Activated naive CD4-positive, alpha-beta T cell treated with Interleukin-2 at 50 U/mL for 16 hours (primary cell): ENCODE data around the gene CFAP73.
"Not testable (repeated sequence)": the region's sequence is repeated elsewhere in the genome, so short reads cannot be mapped to it uniquely, and the experiment has no call there.

Source experiments
- DNase-seq: peaks from one replicate; pipeline ENCODE4 v3.0.0-alpha.2; 2020

The CFAP73 gene

DNA sequence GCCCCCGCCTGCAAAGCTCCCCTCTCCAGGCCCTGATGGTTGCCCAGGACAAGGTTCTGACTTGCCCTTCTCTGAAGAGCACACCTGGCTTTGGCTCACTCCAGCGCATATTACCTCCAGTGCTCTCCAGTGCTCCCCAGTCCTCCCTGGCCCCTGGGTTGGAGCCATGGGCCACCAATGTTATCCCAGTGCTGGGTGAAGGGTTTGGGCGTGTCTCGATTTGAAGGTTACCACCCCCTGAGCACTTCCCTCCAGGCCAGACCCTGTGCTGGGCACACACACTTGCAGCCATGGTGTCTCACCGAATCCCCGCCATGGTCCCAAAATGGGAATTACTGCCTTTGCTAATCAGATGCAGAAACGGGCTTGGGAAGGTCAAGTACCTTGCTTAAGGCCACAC lies 47.1 kb downstream of the CFAP73 start:
- no peak for DNase-seq

DNA sequence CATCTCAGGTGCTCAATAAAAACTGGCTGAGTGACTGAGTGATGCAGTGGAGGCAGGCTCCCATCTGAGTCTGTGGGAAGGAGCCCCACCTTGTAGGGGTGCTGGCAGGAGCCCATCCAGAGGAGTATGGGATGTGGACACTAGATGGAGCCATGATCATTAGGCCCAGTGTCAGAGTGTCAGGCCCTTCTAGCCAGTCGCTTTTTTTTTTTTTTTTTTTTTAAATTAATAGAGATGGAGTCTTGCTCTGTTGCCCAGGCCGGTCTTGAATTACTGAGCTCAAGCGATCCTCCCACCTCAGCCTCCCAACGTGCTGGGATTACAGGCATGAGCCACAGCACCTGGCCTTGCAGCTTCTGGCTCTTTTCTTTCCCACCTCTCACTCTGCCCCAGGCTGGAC lies 47.5 kb downstream of the CFAP73 start:
- peak; percentile 49 for DNase-seq

DNA sequence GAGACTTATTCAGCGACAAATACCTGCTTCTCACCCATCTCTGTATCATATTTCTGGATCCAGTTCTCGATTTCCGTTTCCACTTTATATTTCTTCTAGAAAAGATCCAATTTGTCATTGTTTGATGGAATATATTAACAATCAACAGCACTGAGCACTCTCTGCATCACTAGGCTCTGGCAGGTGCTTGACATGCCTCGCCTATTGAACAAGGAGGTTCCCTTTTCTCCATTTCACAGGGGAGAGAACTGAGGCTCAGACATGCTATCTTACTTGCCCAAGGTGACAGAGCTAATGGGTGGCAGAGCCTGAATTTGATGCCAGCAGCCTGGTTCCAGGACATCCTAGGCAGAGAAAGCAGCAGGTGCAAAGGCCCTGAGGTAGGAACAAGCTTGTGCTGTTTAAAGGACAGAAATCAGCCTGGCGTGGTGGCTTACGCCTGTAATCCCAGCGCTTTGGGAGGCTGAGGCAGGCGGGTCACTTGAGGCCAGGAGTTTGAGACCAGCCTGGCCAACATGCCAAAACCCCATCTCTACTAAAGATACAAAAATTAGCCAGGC lies 48.1 kb downstream of the CFAP73 start:
- DNase-seq, result no peak

DNA sequence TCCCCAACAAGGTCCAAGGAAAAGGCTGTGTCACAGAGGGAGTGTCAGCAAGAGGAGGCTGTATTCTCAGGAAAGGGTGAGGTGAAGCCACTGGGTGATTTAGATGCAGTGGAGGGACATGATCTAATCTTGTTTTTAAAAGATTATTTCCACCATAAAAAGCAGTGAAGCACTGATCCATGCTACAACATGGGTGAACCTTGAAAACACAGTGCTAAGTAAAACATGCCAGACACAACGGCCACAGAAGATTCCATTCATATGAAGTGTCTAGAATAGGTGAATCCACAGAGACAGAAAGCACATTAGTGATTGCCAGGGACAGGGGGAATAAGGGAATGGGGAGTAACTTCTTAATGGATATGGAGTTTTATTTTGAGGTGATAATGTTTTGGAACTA lies 48.8 kb downstream of the CFAP73 start:
- no peak for DNase-seq

DNA sequence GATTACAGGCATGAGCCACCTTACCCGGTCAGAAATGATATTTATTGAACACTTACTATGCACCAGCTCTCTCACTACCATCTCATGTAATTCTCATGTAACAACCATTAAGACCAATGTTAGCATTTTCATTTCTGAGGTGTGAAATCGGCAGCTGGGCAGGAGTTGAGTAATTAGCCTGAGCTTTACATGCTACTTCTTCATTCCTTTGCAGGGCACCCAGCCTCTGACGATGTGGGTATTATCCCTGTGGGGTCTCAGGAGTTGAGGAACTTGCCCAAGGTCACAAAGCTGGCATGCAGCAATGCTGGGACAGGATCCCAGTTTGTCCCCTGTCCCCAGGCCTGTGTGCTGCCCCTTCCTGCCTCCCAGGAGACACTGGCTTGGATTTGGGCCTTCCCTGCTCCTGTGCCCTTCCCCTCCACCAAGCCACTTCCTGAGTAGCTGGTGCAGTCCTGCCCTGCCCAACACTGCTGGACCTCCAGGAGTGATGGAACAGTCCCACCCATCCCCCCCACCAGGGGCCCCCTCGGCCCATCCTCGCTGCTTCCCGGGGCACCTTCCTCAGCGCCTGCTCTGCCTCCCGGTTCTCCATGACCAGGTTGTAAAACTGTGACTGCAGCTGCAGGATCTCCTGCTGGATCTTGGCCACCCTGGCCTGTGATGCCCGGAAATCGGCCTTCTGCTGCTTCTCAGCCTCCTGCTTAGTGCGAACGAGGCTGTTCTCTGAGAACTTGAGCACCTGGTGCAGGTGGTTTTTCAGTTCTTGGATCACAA lies 50.7 kb downstream of the CFAP73 start:
- no peak for DNase-seq

DNA sequence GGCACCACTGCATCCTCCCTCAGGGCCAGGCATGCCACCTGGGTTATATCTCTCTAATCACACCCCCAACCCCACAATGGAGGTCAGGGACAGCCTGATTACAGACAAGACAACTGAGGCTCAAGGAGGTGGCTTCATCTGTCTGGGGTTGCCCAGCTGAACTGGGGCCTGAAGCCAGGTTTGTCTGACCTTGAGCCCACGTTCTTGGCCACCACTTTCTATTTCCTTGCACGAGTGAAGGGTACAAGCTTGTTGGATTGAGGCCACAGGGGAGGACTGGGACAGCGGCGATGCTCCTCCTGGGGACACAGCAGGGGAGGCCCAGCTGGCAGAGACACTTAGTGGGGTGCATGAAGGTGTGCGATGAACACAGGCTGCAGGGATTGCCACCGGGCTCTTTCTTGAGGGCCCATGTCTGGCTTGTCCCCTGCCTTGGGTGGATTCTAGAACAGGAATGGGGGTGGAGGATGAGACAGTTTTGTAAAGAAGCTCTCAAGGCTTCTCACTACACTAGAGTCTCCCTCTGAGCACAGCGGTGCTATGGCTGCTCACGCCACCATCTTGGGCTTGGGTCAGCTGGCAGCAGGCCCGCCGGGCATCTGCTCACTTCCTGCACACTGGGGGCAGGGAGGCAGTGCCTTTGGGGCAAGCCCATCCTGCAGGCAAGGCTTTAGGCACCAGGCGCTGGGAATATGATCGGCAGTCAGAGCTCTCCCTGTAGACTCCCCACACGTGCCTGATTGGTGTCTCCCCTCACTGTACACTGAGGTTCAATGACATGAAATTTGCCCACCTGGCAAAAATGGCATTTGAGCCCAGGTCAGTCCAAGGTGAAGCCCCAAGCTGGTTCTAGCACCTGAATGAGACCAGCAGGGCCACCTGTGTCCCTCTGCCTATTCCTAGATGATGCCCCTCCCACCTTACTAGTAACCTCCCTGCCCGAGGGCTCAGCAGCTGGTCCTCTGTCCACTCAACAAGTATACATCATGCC lies 52.0 kb downstream of the CFAP73 start:
- no peak for DNase-seq

DNA sequence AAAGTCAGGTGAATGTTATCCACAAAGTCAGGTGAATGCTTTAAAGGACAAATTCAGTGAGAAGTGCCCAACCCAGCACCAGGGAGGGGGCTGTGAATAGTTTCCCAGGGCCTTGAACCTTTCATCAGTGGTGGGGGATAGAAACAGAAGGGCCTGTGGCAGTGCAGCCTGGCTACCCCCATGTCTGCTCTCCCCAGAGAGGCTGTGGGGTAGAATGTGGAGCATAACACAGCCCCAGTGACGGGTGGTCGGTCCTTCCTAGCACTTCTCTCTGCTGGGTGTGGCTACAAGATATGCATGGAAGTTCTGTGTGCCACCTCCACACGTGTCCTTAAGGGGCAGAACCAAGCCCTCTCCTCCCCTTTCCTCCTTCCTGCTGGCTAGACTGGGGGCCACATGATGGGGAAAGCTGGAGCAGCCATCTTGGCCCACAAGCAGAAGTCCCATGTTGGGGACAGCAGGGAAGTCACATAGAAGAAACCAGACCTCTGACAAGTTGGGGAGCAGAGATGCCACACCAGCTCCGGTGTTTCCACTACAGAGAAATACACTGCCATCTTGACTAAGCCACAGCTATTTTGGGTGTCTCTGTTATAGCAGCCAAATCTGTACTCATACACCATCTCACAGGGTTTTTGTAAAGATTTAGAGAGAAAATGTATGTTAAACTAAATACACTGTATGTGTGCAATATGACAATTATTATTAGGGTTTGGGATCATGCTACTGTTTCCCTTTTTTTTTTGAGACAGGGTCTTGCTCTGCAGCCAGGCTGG lies 53.0 kb downstream of the CFAP73 start:
- no peak for DNase-seq

DNA sequence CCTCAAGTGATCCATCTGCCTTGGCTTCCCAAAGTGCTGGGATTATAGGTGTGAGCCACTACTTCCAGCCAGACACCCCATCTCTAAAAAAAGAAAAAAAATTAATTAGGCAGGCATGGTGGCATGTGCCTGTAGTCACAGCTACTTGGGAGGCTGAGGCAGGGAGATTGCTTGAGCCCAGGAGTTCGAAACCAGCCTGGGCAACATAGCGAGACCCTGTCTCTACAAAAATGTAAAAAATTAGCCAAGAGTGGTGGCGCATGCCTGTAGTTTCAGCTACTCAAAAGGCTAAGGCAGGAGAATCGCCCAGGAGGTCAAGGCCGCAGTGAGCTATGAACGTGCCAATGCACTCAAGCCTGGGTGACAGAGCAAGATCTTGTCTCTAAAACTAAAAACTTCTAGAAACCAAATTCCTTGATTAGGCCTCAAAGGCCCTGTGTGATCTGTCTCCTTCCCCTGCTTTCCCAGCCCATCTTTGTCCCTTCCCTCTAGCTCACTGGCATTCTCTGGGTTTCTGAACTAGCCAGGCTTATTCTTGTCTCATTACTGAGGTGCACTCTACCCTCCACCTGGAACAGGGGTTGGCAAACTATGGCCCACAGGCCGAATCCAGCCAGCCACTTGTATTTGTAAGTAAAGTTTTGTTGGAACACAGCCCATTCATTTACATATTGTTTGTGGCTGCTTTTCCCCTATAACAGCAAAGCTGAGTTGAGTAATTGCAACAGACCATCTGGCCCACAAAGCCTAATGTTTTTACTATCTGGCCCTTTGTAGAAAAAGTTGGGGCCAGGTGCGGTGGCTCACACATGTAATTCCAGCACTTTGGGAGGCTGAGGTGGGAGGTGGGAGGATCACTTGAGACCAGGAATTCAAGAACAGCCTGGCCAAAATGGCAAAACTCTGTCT lies 54.6 kb downstream of the CFAP73 start:
- no peak for DNase-seq

DNA sequence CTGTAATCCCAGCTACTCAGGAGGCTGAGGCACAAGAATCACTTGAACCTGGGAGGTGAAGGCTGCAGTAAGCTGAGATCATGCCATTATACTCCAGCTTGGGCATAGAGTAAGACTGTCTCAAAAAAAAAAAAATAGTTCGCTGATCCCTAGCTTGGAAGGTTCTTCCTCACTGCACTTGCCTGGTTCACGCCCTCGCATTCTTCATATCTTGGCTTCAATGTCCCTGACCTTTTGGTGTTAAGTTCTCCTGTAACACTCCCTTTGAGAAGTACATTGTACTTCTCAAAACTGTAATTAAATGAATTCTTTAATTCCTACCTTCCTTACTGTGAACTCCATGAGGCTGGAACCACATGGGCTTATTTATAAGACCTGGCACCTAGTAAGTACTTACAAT lies 55.3 kb downstream of the CFAP73 start:
- no peak for DNase-seq

DNA sequence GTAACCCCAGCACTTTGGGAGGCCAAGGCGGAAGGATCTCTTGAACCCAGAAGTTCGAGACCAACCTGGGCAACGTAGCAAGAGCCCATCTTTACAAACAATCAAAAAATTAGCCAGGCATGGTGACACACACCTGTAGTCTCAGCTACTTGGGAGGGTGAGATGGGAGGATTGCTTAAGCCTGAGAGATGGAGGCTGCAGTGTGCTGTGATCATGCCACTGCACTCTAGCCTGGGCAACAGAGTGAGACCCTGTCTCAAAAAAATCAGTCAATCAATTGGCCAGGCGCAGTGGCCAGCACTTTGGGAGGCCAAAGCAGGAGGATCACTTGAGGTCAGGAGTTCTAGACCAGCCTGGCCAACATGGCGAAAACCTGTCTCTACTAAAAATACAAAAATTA lies 57.3 kb downstream of the CFAP73 start:
- DNase-seq, result not testable (repeated sequence)

DNA sequence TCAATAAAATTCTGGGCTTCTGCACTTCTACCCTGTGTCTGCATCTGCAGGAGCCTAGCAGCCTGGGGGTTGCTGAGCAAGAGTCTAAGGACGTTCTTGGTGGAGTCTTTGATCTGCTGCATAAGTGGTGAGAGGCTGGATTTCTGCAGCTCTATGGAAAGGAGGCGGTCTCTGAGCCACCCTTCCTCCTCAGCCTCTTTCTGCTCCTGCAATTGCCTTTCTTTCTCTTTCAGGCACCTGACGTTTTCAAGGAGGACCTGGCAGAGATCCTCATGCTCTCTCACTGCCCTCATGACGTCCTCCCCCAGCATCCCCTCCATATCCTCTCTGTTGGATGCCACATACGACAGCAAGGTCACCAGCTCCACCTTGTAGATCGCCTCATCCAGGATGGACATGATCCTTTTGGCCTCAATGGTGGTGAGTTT lies 58.1 kb downstream of the CFAP73 start:
- DNase-seq, result no peak

DNA sequence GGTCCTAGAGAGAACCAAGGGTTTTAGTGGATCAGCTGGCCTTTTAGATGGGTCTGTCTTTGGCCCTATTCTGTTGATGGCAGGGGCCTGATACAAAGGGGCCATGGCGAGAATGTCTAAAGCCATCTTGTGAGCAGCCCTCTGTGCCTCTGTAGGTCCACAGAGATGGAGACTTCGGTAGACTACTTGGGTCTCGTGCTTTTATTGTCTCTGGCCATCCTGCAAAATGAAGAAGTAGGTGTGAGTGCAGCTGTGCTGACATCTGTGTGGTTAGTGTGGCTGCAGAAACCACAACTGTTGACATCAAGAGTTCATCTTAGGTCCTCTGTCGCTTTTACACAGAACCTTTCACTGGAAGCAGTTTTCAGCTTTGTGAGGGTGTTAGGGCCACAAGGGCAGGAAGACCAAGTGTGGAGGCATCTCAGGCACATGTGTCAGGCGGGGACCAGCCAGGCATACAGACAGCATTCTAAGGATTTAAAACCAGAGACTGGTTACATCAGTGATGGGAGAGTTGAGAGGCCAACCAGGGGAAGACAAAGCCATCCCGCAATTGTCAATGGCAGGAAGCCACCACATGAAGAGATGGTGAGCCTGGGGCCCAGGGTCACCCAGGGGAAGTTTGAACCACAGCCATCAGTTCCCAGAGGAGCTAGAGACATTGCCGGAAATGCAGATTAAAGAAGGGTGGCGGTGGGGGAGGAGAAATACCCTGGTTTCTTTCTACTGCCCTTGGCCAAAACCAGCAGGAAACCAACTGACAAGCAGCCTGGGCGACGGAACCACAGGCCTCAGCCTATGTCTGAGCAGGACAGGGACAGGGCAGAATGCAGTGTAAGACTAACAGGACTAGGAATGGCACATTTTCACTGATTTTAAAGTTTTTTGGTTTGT lies 58.8 kb downstream of the CFAP73 start:
- DNase-seq, result peak; percentile 38
